Measurements from ENCODE around the gene MTMR4. TPM values are rescaled to one million over a fixed set of nuclear protein-coding genes. Genes with fewer than 3 reads are reported as not detected.
"Not testable (repeated sequence)": the region's sequence is repeated elsewhere in the genome, so short reads cannot be mapped to it uniquely, and the experiment has no call there.

MTMR4 gene
- total RNA-seq, 3 donors from 2014 or later, result 79.4 to 92.8 (median 81.8) TPM

GRCh38 chr17:58491510-58492045, 22.9 kb downstream of the MTMR4 start:
- Mint-ChIP-seq H3K27me3 (ENCODE audit: low read depth) (no peaks in the 10 kb centered on the region), H3K36me3 (ENCODE audit: insufficient read depth) (peaks cover 46% of the 10 kb centered on the region), H3K9me3 (no peaks in the 10 kb centered on the region), H3K4me3 (no peak overlapping the region), H3K4me1 (ENCODE audit: low read depth) (peaks cover 10% of the 10 kb centered on the region)
- DNase-seq, result no peak
- no peak for ATAC-seq

GRCh38 chr17:58488428-58488890, 26.0 kb downstream of the MTMR4 start:
- Mint-ChIP-seq H3K27me3 (ENCODE audit: low read depth) (no peaks in the 10 kb centered on the region), H3K36me3 (ENCODE audit: insufficient read depth) (peaks cover 29% of the 10 kb centered on the region), H3K4me3 (peak overlapping the region; percentile 55), H3K9me3 (no peaks in the 10 kb centered on the region), H3K4me1 (ENCODE audit: low read depth) (peaks cover 16% of the 10 kb centered on the region)
- DNase-seq (no peak), ATAC-seq (no peak)

GRCh38 chr17:58487589-58488427, 26.6 kb downstream of the MTMR4 start, which contains the start of gene HSF5:
HSF5 (minus strand) TSS chr17:58488408; CDS start chr17:58488274, 134 bp downstream.
- Mint-ChIP-seq H3K9me3 (no peaks in the 10 kb centered on the region), H3K4me3 (peak within 1 kb of the TSS; percentile 59), H3K4me1 (ENCODE audit: low read depth) (peaks cover 15% of the 10 kb centered on the region), H3K36me3 (ENCODE audit: insufficient read depth) (peaks cover 24% of the 10 kb centered on the region), H3K27me3 (ENCODE audit: low read depth) (no peaks in the 10 kb centered on the region)
- ATAC-seq (peak; percentile 81 to 82), DNase-seq (peak; percentile 65)

GRCh38 chr17:58484600-58484999, 29.8 kb downstream of the MTMR4 start:
- ATAC-seq (no peak), DNase-seq (no peak)
- H3K4me3 Mint-ChIP-seq, result no peak overlapping the region
- peaks cover 8% of the 10 kb centered on the region for H3K4me1 Mint-ChIP-seq (ENCODE audit: low read depth)
- H3K27me3 Mint-ChIP-seq (ENCODE audit: low read depth), result no peaks in the 10 kb centered on the region
- H3K36me3 Mint-ChIP-seq (ENCODE audit: insufficient read depth), result peaks cover 11% of the 10 kb centered on the region
- H3K9me3 Mint-ChIP-seq, result no peaks in the 10 kb centered on the region

GRCh38 chr17:58481798-58482197, 32.6 kb downstream of the MTMR4 start:
- not testable (repeated sequence) for H3K4me3 Mint-ChIP-seq; ATAC-seq; H3K9me3 Mint-ChIP-seq; H3K36me3 Mint-ChIP-seq (ENCODE audit: insufficient read depth); H3K4me1 Mint-ChIP-seq (ENCODE audit: low read depth); H3K27me3 Mint-ChIP-seq (ENCODE audit: low read depth); DNase-seq

- no peaks in the 10 kb centered on the region for H3K27me3 Mint-ChIP-seq (ENCODE audit: low read depth)
- no peak overlapping the region for H3K4me3 Mint-ChIP-seq
- peaks cover 4% of the 10 kb centered on the region for H3K4me1 Mint-ChIP-seq (ENCODE audit: low read depth)
- H3K9me3 Mint-ChIP-seq, result no peaks in the 10 kb centered on the region
- ATAC-seq (no peak), DNase-seq (no peak)
- peaks cover 12% of the 10 kb centered on the region for H3K36me3 Mint-ChIP-seq (ENCODE audit: insufficient read depth)
Measured at GRCh38 chr17:58480090-58480489, 34.3 kb downstream of the MTMR4 start.

GRCh38 chr17:58476812-58477211, 37.6 kb downstream of the MTMR4 start:
- peaks cover 12% of the 10 kb centered on the region for H3K36me3 Mint-ChIP-seq (ENCODE audit: insufficient read depth)

GRCh38 chr17:58475985-58476384, 38.5 kb downstream of the MTMR4 start:
- no peaks in the 10 kb centered on the region for H3K27me3 Mint-ChIP-seq (ENCODE audit: low read depth)

More at GRCh38 chr17:58476812-58477211, 37.6 kb downstream of the MTMR4 start:
- Mint-ChIP-seq H3K4me1 (ENCODE audit: low read depth) (peaks cover 2% of the 10 kb centered on the region), H3K9me3 (no peaks in the 10 kb centered on the region), H3K4me3 (no peak overlapping the region), H3K27me3 (ENCODE audit: low read depth) (no peaks in the 10 kb centered on the region)
- DNase-seq (no peak), ATAC-seq (no peak)

GRCh38 chr17:58470356-58470755, 44.1 kb downstream of the MTMR4 start:
- no peak for DNase-seq
- H3K4me3 Mint-ChIP-seq, result no peak overlapping the region
- no peaks in the 10 kb centered on the region for H3K27me3 Mint-ChIP-seq (ENCODE audit: low read depth)
- no peak for ATAC-seq
- peaks cover 2% of the 10 kb centered on the region for H3K4me1 Mint-ChIP-seq (ENCODE audit: low read depth)
- H3K9me3 Mint-ChIP-seq, result no peaks in the 10 kb centered on the region
- no peaks in the 10 kb centered on the region for H3K36me3 Mint-ChIP-seq (ENCODE audit: insufficient read depth)

More at GRCh38 chr17:58475985-58476384, 38.5 kb downstream of the MTMR4 start:
- no peak for DNase-seq
- Mint-ChIP-seq H3K36me3 (ENCODE audit: insufficient read depth) (peaks cover 12% of the 10 kb centered on the region), H3K9me3 (no peaks in the 10 kb centered on the region), H3K4me1 (ENCODE audit: low read depth) (peaks cover 2% of the 10 kb centered on the region), H3K4me3 (no peak overlapping the region)
- no peak for ATAC-seq

- Mint-ChIP-seq H3K27me3 (ENCODE audit: low read depth) (no peaks in the 10 kb centered on the region), H3K4me3 (no peak overlapping the region), H3K4me1 (ENCODE audit: low read depth) (peaks cover 2% of the 10 kb centered on the region), H3K9me3 (no peaks in the 10 kb centered on the region), H3K36me3 (ENCODE audit: insufficient read depth) (no peaks in the 10 kb centered on the region)
- no peak for ATAC-seq
- DNase-seq, result no peak
Measured at GRCh38 chr17:58468944-58469343, 45.5 kb downstream of the MTMR4 start.

GRCh38 chr17:58455491-58455890, 58.9 kb downstream of the MTMR4 start:
- H3K36me3 Mint-ChIP-seq (ENCODE audit: insufficient read depth), result peaks cover 10% of the 10 kb centered on the region
- no peak for DNase-seq
- no peaks in the 10 kb centered on the region for H3K9me3 Mint-ChIP-seq
- no peak overlapping the region for H3K4me3 Mint-ChIP-seq
- H3K4me1 Mint-ChIP-seq (ENCODE audit: low read depth), result no peaks in the 10 kb centered on the region
- ATAC-seq, result no peak
- H3K27me3 Mint-ChIP-seq (ENCODE audit: low read depth), result no peaks in the 10 kb centered on the region

- Mint-ChIP-seq H3K27me3 (ENCODE audit: low read depth) (no peaks in the 10 kb centered on the region), H3K4me3 (no peak overlapping the region), H3K9me3 (no peaks in the 10 kb centered on the region), H3K4me1 (ENCODE audit: low read depth) (no peaks in the 10 kb centered on the region), H3K36me3 (ENCODE audit: insufficient read depth) (peaks cover 12% of the 10 kb centered on the region)
- ATAC-seq (no peak), DNase-seq (no peak)
Measured at GRCh38 chr17:58452738-58453137, 61.7 kb downstream of the MTMR4 start.

- peaks cover 11% of the 10 kb centered on the region for H3K36me3 Mint-ChIP-seq (ENCODE audit: insufficient read depth)
- H3K4me1 Mint-ChIP-seq (ENCODE audit: low read depth), result peaks cover 8% of the 10 kb centered on the region
- H3K27me3 Mint-ChIP-seq (ENCODE audit: low read depth), result no peaks in the 10 kb centered on the region
- H3K4me3 Mint-ChIP-seq, result no peak overlapping the region
- DNase-seq (peak; percentile 46), ATAC-seq (peak; percentile 88)
- no peaks in the 10 kb centered on the region for H3K9me3 Mint-ChIP-seq
Measured at GRCh38 chr17:58447039-58447975, 67.1 kb downstream of the MTMR4 start.

- ATAC-seq, result no peak
- H3K4me1 Mint-ChIP-seq (ENCODE audit: low read depth), result peaks cover 8% of the 10 kb centered on the region
- no peaks in the 10 kb centered on the region for H3K27me3 Mint-ChIP-seq (ENCODE audit: low read depth)
- no peaks in the 10 kb centered on the region for H3K9me3 Mint-ChIP-seq
- H3K36me3 Mint-ChIP-seq (ENCODE audit: insufficient read depth), result peaks cover 9% of the 10 kb centered on the region
- DNase-seq, result no peak
- H3K4me3 Mint-ChIP-seq, result no peak overlapping the region
Measured at GRCh38 chr17:58446086-58446485, 68.4 kb downstream of the MTMR4 start.

Data from activated T-cell treated with anti-CD3 and anti-CD28 coated beads, Interleukin-2, amount 50 U/mL, for 4 hours (primary cell).